Middle frontal gyrus (tissue), 1 donor: Measurements from ENCODE around the gene LYVE1.
"Not testable (repeated sequence)": the region's sequence is repeated elsewhere in the genome, so short reads cannot be mapped to it uniquely, and the experiment has no call there.

ENCODE experiments used
- DNase-seq: peaks from one replicate; pipeline ENCODE4 v3.0.0-alpha.2; 2015; ENCODE audit warnings: low spot score; ENCODE audit errors: extremely low spot score

LYVE1 gene, protein sequence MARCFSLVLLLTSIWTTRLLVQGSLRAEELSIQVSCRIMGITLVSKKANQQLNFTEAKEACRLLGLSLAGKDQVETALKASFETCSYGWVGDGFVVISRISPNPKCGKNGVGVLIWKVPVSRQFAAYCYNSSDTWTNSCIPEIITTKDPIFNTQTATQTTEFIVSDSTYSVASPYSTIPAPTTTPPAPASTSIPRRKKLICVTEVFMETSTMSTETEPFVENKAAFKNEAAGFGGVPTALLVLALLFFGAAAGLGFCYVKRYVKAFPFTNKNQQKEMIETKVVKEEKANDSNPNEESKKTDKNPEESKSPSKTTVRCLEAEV

DNA sequence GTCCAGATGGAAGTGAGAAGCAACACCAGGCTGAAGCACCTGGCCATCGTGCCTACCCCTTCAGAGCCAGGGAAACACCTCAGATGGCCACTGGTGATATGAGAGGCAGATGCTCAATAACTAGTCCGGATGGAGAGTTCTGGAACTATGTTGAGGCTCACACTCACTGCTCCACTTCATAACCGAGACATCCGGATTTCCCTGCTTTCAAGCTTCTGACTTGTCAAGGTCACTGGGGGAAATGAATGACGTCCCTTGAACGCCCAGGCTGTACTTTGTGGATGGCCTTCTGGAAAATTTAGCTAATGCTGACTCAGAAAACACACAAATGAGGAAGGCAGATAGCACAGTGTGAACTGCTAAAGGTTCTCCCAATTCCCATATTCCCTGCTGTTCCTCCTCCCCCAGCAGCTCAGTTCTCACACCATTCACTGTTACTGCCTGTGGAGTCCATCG lies at the start of gene LYVE1:
LYVE1 (minus strand) TSS at position 180 of the 456 bp plus-strand sequence; CDS start at position 47, 133 bp downstream.
- DNase-seq = no peak

DNA sequence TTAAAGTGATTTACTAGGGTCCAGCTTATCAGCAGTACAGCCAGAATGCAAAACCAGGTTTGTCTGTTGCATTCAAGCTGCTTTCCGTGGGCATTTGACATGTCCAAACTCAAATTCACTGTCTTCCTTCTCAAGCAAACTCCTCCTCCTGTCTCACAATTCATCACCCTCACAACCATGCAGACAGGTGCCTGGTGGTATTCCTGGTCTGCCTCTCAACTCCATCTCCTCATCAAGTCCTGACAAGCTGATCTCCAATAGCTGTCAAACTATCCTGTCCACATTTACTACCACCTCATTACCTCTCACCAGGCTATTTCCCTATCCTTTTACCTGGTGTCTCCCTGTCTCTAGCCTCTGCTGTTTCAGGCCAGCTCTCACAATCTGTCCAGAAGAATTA lies 49.1 kb upstream of the LYVE1 start:
- DNase-seq = no peak

DNA sequence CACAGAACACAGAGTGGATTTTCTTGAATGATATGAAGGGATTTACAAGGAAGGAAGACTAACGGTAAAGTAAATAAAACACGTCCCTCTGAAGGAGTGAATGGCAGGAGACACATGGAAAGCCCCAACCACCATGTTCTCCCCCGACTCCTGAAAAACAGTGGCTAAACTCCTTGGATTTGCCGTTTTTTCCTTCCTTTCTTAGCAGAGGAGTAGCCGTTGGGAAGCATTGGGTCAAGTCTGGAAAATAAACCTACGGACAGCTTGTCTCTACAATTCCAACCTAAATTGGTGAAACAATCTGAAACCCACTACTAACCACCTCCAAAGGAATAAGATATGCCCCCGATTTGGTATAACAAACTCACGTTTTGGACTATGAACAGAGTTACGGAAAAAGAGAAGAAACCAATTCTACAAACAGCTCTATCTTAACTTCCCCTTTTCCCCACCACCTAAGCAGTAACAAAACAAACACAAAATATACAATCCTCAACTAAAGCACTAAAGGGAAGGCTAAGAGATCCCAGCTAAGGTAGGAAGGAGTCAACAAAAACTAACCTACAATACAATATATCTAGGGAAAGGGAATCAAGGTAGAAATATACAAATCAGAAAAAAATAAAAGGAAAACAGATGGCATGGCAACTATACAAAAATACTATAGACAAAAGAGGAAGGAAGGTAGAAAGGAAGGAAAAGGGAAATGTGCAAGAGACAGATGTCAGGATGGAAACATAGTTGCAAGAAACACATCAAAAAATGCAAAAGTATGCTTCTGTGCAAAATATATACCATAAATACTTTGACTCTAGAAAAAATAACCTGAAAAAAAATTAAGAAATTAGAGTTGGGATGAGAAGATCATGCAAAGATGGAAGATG lies 43.8 kb upstream of the LYVE1 start:
- no peak for DNase-seq

DNA sequence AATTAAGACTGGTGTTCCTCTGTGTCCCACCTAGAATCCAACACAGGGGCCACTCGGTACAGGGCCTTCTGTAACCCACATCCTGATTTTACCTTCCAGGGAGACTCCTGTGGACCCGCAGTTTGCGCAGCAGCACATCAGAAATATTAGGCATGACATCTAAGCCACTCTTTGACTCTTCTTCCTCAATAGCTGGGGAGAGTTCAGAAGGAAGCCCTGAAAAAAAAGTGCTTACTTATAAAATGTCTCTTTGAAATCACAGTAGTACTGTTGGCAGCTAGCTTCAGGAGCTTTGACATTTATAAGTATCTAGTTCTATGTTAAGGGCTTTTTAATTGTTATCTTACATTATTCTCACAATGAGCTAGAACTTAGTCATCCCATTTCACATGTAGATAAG lies 41.2 kb upstream of the LYVE1 start:
- DNase-seq = no peak

DNA sequence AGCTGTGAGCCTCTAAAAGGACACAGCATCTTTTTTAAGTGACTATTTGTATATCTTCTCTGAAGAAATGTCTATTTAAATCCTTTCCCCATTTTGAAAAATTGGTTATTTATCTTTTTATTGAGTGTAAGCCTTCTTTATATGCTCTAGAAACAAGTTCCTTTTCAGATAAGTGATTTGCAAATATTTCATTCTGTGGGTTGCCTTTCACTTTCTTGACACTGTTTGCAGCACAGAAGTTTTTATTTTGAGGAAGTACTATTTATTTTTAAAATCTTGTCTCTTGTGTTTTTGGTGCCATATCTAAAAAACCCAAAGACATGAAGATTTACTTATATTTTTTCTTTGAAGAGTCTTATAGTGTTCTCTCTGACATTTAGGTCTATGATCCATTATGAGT lies 40.1 kb upstream of the LYVE1 start:
- no peak for DNase-seq

DNA sequence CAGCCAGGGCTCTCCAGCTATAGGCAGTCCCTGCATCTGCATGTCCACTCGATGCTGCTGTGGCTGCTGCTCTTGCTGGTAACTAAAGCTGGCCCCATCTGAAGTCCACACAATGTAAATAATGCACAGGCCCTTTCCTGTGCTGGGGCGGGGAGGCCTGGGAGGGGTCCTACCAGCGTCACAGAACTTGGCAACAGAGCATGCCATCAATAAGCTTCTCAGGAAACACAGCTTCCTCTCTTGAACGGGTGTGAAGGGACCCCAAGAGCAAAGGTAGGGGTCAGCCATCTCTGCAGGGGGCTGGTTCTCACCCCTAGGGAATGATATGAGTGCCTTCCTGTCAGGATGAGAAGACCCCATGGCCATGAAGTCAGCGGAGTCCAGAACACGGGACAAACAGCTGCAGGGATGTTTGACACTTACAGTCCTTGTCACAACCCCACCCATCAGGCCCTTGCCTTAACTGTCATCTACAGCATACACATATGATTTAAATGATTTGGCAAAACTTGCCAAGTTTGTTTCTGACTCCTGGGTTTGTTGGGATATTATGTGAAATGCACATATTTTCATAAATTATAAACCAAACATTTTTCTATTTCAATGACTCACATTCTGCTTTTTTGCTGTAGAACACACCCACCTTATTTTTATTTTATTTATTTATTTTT lies 39.1 kb upstream of the LYVE1 start:
- no peak for DNase-seq

DNA sequence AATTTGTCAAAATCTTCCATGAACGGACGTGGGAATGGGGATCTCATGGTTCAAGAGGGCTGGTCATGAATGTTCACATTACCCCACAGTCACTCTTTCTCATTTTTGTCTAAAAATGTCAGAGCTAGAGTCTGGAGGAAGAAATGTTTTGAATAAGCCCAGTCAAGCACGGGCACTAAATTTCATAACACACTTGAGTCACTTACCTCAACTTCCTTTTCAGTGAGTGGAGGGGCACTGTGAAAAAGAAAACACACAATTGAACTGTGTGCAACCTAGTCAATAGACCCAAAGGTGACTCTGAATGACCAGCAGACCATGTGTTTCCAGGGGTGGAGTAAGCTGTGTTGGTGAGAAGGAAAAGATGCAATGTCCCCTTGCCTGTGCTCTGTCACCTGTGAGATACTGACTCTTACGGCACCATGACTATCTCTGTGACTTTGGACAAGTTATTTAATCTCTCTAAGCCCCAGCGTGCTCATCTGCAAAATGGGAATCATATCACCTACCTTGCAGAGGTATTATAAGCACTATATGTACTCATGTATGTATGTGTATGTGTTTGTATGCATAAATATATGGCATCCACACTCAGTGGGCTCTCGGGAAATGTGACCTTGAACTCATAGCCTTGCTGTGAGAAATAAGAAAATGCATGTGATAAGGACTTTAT lies 38.2 kb upstream of the LYVE1 start:
- no peak for DNase-seq

DNA sequence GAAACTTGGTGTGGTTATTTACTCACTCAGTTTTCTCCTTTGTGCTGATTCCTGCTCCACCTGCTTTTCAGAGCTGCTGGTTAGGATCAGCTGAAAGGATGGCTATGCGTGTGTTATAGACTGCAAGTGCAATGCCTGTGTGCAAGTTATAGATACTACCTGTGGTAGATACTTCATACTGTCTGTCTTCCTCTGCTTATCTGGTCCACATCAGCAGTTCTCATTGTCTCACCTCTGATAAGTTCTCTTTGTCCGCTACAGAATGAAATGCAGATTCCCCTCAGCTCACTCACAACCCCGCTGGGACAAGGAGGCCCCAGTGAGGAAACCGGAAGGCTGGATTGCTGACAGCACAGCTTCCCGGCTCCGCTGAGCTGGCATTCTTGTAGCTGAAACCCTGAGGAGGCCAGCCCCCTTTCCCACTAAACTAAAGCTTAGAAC lies 37.5 kb upstream of the LYVE1 start:
- no peak for DNase-seq

DNA sequence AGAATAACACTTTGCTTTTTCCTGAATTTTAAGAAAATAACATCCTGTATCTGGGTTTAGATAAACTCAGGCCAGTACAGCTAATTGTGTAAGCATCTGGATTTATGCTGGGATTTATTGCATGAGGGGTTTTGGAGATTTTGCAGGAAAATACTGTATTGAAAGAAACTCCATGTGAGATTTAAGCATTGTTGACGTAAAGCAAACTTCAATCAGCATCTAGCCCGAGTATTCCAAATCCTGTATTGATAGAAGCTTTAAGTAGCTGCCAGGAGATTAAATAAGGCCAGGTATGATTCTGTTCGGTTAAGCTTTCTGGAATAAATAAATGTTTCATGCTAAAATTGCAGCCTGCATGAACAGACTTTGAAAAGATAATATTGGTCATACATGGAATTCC lies 36.3 kb upstream of the LYVE1 start:
- DNase-seq = no peak

DNA sequence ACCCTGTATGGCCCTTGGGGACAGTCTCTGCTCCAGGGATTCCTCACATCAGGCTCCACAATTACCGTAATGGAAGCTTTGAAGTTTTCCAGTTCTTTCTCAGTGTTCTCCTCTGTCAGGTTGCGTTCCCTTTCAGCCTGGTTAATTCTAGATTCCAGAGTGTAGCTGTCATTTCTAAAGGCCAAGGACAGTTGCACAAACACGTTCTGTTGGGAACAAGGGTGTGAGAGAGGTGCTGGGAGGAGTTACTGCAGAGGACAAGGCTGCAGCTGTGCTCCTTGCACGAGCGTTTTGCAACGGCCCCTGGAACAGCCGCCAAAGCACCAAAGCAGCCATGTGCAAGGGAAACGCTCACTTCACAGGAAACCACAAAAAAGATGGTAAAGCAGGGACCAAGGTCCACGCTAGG lies 35.9 kb upstream of the LYVE1 start:
- no peak for DNase-seq

DNA sequence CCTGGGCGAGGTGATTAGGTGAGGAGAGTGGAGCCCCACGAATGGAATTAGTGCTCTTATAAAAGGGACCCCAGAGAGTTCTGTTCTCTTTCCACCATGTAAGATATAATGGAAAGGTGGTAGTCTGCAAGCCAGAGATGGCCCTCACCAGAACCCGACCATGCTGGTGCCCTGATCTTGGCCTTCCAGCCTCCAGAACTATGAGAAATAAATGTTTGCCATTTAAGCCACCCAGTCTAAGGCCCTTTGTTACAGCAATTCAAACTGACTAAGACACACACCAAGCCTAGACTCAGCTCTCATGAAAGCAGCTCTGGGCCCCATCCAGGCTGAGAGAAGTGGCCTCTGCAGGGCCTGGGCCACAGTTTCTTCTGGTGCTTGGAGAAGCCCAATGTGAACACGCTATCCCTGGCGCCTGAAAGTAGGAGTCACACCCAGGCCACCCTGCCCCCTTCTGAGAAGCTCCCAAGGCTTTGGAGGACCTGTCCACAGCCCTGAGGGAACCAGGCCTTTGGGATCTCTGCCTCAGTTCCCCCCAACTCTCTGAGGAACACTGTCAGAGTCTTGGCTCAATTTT lies 35.3 kb upstream of the LYVE1 start:
- no peak for DNase-seq

DNA sequence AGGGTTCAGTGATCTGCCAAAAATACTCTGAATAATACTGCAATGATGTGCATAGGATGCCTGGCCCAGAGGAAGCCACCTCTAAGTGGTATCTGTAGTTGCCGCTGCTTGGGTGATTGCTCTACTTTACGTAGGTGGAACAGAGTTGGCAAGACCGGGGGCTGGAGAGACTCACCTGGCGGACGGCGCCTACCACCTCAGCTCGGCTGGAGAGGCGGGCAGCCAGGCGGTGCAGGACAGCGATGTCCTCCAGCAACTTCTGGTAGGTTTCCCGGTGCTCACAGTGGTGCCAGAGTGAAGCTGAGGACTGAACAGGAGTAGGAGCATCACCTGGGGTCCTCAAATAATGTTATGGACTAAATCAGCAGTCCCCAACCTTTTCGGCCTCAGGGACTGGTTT lies 34.5 kb upstream of the LYVE1 start:
- no peak for DNase-seq

DNA sequence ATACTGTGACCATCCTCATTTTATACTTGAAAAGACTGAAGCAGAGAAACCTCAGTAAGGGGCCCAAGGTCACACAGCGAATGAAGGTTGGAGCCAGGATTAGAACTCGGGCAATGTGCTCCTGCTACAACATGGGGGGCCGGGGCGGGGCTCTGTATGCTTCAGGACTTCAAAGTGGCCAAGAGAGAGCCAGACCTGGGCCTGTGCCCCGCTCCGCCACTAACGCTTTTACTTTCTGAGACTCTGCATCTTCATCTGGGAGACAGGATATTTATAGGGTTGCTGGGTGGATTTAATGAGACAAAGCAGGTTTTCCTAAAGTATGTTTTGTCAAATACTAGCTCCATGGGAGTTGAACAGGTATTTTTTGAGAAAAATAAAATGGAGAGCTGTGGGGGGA lies 33.9 kb upstream of the LYVE1 start:
- no peak for DNase-seq

DNA sequence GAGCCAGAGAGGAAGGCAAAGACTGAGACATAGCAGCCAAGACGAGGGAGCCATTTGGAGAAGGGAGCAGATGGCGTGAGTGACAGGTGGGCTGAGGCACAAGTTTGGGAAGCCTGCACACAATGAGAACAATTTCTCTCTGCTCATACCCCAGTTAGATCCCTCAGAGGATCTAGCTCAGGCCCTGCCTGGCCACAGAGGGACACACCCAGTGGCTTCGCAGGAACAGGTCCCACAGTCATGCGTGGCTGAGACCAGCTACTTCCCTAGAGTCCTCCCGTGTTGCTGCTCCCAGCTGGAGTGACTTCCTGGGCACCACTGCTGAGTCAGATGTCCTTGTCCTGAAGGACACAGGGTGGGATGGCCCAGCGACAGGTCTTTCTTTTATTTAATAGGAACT lies 33.4 kb upstream of the LYVE1 start:
- no peak for DNase-seq

DNA sequence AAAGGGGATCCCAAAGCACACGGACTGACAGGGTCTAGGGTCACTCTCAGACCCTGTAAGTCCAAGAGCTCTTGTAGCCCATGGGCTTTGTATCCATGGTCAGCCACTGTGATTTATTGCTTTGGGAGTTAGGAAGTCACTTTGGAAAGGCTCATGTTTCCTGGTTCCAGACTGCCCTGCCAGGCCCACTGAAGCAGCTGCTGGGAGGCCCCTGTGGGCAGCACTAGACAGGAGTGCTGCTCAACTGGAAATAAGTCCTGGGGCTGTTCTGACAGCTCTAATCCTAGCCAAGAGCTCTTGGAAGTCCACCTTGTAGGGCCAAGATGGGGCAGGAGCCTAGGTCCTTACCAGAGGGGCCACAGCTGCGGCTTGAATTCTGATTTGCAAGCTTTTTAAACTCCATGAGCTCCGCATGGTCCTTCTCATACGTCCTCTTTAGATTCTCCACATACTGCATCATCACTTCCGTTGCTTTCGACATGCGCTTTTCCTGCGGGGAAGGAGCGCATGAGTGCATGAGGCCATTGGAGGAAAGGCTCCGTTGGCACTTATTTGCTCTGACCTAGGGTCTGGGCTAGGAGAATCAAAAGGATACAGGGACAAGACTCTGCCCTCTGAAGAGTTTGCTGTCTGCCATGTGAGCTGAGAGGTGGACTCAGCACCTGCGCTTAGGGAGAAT lies 32.2 kb upstream of the LYVE1 start:
- DNase-seq = no peak

DNA sequence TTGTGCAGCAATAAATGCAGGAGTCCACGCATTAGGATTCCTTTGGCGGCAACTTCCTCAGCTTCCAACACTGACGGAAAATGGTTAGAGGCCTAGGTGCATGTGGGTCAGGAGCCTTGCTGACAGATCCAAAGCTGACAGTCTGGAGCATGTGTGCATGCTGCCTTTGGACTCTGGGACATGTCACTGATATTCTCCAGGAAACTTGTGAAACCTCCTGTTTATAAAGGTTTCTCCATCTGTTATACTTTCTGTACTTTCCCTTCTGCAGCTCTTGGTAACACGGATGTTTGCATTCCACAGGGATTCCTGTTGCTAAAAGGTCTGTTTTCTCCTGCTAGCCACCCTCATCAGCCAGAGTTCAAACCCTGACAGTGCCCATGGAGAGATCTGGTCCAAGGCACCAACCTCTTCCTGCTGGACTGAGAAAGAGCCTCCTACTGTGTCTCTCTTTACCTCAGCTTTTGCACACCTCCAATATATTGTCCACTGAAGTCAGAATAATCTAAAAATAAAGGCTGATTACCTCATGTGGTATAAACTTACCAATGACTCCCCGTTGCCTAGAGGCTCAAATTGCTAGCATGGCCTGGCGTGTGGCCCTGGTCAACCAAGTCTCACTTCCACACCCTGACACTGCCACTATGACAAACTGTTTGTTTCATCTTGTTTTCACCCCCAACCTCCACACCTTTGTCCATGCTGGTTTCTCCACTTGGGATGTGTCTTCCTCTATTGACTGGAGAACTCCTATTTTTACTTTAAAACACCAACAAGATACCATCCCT lies 31.1 kb upstream of the LYVE1 start:
- no peak for DNase-seq

DNA sequence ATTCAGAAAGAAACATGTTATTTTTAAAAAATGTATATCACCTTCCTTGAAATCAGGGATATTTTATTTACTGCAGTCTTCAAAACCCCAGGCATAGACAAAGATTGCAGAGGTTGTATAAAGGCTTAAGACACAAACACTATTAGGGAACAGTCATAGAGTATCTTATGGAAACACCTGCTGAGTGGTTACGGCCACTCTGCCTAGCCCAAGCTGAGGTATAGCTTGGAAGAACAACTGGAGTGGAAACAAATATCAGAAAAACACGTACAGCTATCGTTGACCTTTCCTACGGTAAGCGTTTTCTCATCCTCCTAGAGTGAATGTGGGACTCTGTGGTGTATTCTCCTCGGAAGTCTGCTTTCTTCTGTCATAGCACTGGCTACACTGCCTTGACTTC lies 30.4 kb upstream of the LYVE1 start:
- no peak for DNase-seq

DNA sequence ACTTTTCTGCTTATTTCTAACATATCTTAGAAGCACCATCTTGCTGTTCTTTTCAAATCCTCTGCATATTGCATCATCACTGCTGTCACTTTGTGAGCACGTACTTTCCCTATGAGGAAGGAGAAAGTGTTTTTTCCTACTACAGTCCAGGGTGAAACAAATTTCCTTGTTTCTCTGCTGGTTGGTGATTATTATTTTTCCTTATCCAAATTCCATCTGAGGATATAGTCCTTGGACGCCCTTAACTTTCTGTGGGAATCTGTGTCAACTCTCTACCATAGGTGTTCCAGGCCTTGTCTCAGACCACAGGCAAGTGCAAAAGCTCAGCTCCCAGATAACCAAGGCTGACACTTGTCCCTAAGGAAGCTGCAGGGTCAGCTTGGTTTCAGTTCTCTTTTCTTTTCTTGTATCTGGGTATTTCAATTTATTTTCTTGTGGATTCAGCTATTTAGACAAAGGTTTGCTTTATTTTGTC lies 29.4 kb upstream of the LYVE1 start:
- DNase-seq = no peak

DNA sequence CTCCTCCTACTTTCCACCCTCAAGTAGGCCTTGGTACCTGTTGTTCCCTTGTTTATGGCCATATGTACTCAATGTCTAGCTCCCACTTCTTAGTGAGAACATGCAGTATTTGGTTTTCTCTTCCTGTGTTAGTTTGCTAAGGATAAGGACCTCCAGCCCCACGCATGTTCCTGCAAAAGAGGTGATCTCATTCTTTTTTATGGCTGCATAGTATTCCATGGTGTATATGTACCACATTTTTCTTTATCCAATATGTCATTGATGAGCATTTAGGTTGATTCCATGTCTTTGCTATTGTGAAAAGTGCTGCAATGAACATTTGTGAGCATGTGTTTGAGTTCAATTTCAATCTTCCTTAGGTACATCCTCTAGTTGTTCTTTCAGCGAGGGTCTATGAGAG lies 27.4 kb upstream of the LYVE1 start:
- DNase-seq = not testable (repeated sequence)

DNA sequence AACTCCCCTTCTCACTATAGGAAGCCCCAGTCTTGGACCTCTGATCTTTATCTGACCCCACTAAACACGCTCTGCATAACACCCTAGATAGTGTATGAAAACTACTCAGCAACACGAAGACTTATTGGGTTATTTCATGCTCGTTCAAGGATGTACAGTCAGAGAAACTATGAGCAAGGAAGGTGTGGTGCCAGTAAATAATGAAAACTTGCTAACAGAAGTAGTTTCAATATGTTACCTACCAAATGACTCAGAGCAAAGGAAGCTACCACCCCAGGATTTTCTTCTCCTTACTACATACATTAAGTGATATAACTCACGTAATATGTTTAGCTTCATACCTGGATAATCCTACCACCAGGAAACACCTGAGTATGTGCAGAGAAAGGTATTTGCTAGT lies 25.9 kb upstream of the LYVE1 start:
- no peak for DNase-seq
